HepG2 (cell line): Measurements from ENCODE around the gene COMMD2. TPM values are rescaled to one million over a fixed set of nuclear protein-coding genes. Genes with fewer than 3 reads are reported as not detected.

Experiments used
- DZIP1 ChIP-seq: sonication (generic); formaldehyde crosslinking; IDR thresholded peaks from 2 replicates; pipeline ENCODE4 v1.5.0; 2020; ENCODE audit warnings: mild to moderate bottlenecking, missing genetic modification reagents
- EHMT2 ChIP-seq: fragments of 200-600 bp; sonication (generic); IDR thresholded peaks from 2 replicates; pipeline ENCODE4 v1.7.0; 2017; ENCODE audit warnings: antibody characterized with exemption, low read depth, low read length, borderline replicate concordance
- HNF1B ChIP-seq: sonication (generic); formaldehyde crosslinking; IDR thresholded peaks from 2 replicates; pipeline ENCODE4 v1.5.1; 2020; ENCODE audit warnings: mild to moderate bottlenecking, moderate library complexity, missing genetic modification reagents
- MYPOP ChIP-seq: sonication (generic); formaldehyde crosslinking; IDR thresholded peaks from 2 replicates; pipeline ENCODE4 v1.8.1; 2023; ENCODE audit warnings: mild to moderate bottlenecking, moderate library complexity, missing genetic modification reagents
- NFE2L2 ChIP-seq: fragments of 150-350 bp; IDR thresholded peaks from 2 replicates; pipeline ENCODE4 v1.6.1; 2014; ENCODE audit warnings: low read length
- SATB2 ChIP-seq: sonication (generic); formaldehyde crosslinking; IDR thresholded peaks from 2 replicates; pipeline ENCODE4 v1.5.0; 2020; ENCODE audit warnings: missing genetic modification reagents
- SOX13 ChIP-seq, 3 experiments: fragments of 450-650 bp in 1 of 3; sonication (generic) in 1 of 3; formaldehyde crosslinking in 1 of 3; IDR thresholded peaks in 2 of 3; conservative IDR thresholded peaks in 1 of 3; 2 replicates each; pipeline versions ENCODE4 v1.5.0 to v1.6.1; 2016 to 2020; ENCODE audit warnings: antibody characterized with exemption in 1 of 3, mild to moderate bottlenecking in 1 of 3, missing compliant biosample characterization in 1 of 3, missing genetic modification reagents in 1 of 3, moderate library complexity in 1 of 3
- ZBTB43 ChIP-seq: sonication (generic); formaldehyde crosslinking; conservative IDR thresholded peaks from 2 replicates; pipeline ENCODE4 v1.4.0; 2020; ENCODE audit warnings: missing genetic modification reagents
- ZKSCAN8 ChIP-seq: IDR thresholded peaks from 2 replicates; pipeline ENCODE4 v1.6.1; 2016; ENCODE audit warnings: borderline replicate concordance, missing genetic modification reagents, missing compliant biosample characterization
- ZNF441 ChIP-seq: sonication (generic); formaldehyde crosslinking; IDR thresholded peaks from 2 replicates; pipeline ENCODE4 v1.7.0; 2021; ENCODE audit warnings: missing genetic modification reagents, borderline replicate concordance
- ZNF572 ChIP-seq: sonication (generic); formaldehyde crosslinking; IDR thresholded peaks from 2 replicates; pipeline ENCODE4 v1.5.1; 2020; ENCODE audit warnings: mild to moderate bottlenecking, missing genetic modification reagents
- ZNF576 ChIP-seq: sonication (generic); formaldehyde crosslinking; IDR thresholded peaks from 2 replicates; pipeline ENCODE4 v1.4.0; 2020; ENCODE audit warnings: mild to moderate bottlenecking, missing genetic modification reagents
- ZNF790 ChIP-seq: sonication (generic); formaldehyde crosslinking; IDR thresholded peaks from 2 replicates; pipeline ENCODE4 v1.8.0; 2022; ENCODE audit warnings: missing genetic modification reagents, mild to moderate bottlenecking, borderline replicate concordance
- polyA plus RNA-seq, 8 experiments: library from polyadenylated mRNA; depleted of rRNA in 3 of 8; stranded (reverse) in 7 of 8; unstranded in 1 of 8; fragments of >200 nt; fragmentation: Illumina TruSeq in 4 of 8; extraction: Trizol in 4 of 8; gene quantifications; 2 replicates each; pipeline versions ENCODE4 v1.2.1 to v1.2.3, GENCODE V29; 2011 to 2016; ENCODE audit warnings: low read depth in 4 of 8, missing spikeins in 1 of 8, mixed read lengths in 1 of 8; ENCODE audit not compliant: insufficient read depth in 1 of 8
- total RNA-seq, 5 experiments: library from RNA; depleted of rRNA; stranded (reverse); fragments of >200 nt; fragmentation: Illumina TruSeq; extraction: Trizol; gene quantifications; 2 replicates each; pipeline ENCODE4 v1.2.3, GENCODE V29; 2016; ENCODE audit warnings: low read depth in 1 of 5
- TF ChIP-seq, protein P1 (sequence below): sonication (generic); formaldehyde crosslinking; IDR thresholded peaks from 2 replicates; pipeline ENCODE4 v1.4.0; 2020; ENCODE audit warnings: missing genetic modification reagents

The COMMD2 gene
- total and polyA plus RNA-seq, 2 of the 13 experiments (the other 11 are each of a cell fraction or from before 2014, with no cell fraction given) = 33.0 to 57.6 TPM

GRCh38 chr3:149752051-149752787 is at the start of gene COMMD2 (continued):
- TF ChIP-seq ZKSCAN8 (CRISPR knock-in tag) (peak; percentile 93), ZBTB43 (CRISPR knock-in tag) (peak; percentile 69), NFE2L2 (no peak), MYPOP (CRISPR knock-in tag) (peak; percentile 97), SATB2 (CRISPR knock-in tag) (no peak), ZNF576 (CRISPR knock-in tag) (no peak), HNF1B (CRISPR knock-in tag) (peak; percentile 87; the same call in 1 of the 2 replicates), ZNF790 (CRISPR knock-in tag) (0 out of 2 replicates have a peak, but pooled peaks have one; percentile 40), ZNF441 (CRISPR knock-in tag) (no peak), EHMT2 (peak; percentile 70; the same call in 1 of the 2 replicates), SOX13 (IDR thresholded peaks at IDR 0.05) (no peak), SOX13 (CRISPR knock-in tag; conservative IDR thresholded peaks at IDR 0.05 in 1 of 2, IDR thresholded peaks at IDR 0.05 in 1 of 2) (peak in 1 of 2 experiments; percentile 74; a peak in 2 of 4 replicates), DZIP1 (CRISPR knock-in tag) (no peak), ZNF572 (CRISPR knock-in tag) (no peak)
- TF ChIP-seq, protein P1, sequence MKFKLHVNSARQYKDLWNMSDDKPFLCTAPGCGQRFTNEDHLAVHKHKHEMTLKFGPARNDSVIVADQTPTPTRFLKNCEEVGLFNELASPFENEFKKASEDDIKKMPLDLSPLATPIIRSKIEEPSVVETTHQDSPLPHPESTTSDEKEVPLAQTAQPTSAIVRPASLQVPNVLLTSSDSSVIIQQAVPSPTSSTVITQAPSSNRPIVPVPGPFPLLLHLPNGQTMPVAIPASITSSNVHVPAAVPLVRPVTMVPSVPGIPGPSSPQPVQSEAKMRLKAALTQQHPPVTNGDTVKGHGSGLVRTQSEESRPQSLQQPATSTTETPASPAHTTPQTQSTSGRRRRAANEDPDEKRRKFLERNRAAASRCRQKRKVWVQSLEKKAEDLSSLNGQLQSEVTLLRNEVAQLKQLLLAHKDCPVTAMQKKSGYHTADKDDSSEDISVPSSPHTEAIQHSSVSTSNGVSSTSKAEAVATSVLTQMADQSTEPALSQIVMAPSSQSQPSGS (CRISPR knock-in tag) = peak; percentile 95
